A673 (cell line): ENCODE results near the gene TNFAIP2. TPM values are rescaled to one million over a fixed set of nuclear protein-coding genes. Genes with fewer than 3 reads are reported as not detected.

Source experiments
- BruUV-seq: library from RNA; stranded (reverse); fragments of 400-500 nt; replicated peaks from 2 replicates; lab custom pipeline; 2021; lab: Mats Ljungman, UMichigan
- CTCF ChIA-PET: fragments of 300-600 bp; sonication (Branson Sonifier 250); formaldehyde crosslinking; loops from one replicate; lab custom pipeline; 2022; ENCODE audit warnings: antibody characterized with exemption; lab: Charles Lee
- POLR2A ChIA-PET: fragments of 300-600 bp; sonication (Branson Sonifier 250); formaldehyde crosslinking; loops from one replicate; lab custom pipeline; 2022; ENCODE audit warnings: antibody characterized with exemption; ENCODE audit not compliant: low non-redundant PET; lab: Charles Lee
- DNase-seq: peaks from one replicate; pipeline ENCODE4 v3.0.0-alpha.2; 2015; ENCODE audit warnings: low spot score
- H3K27ac ChIP-seq: fragments of 200-600 bp; sonication (generic); 2 replicates; pipeline ENCODE4 v1.5.1; 2016; ENCODE audit warnings: mixed run types, low read depth, mild to moderate bottlenecking, mixed read lengths, antibody characterized with exemption, low read length; ENCODE audit not compliant: poor library complexity, severe bottlenecking
- H3K27me3 ChIP-seq: fragments of 200-600 bp; sonication (generic); replicated peaks from 2 replicates; pipeline ENCODE4 v1.6.1; 2017; ENCODE audit warnings: mixed run types, low read depth, mild to moderate bottlenecking, mixed read lengths, antibody characterized with exemption, low read length; ENCODE audit not compliant: insufficient read depth, poor library complexity
- H3K36me3 ChIP-seq: fragments of 200-600 bp; sonication (generic); 2 replicates; pipeline ENCODE4 v1.6.1; 2016; ENCODE audit warnings: mixed run types, mild to moderate bottlenecking, mixed read lengths, antibody characterized with exemption, low read length; ENCODE audit not compliant: insufficient read depth, poor library complexity, severe bottlenecking
- H3K4me1 ChIP-seq: fragments of 200-600 bp; sonication (generic); 2 replicates; pipeline ENCODE4 v1.6.1; 2017; ENCODE audit warnings: mixed run types, mild to moderate bottlenecking, mixed read lengths, antibody characterized with exemption, low read length; ENCODE audit not compliant: insufficient read depth, poor library complexity, severe bottlenecking
- H3K4me3 ChIP-seq: fragments of 200-600 bp; sonication (generic); 2 replicates; pipeline ENCODE4 v1.5.1; 2016; ENCODE audit warnings: low read depth, mixed run types, mild to moderate bottlenecking, mixed read lengths, low read length; ENCODE audit not compliant: poor library complexity, severe bottlenecking
- H3K9me3 ChIP-seq: fragments of 200-600 bp; sonication (generic); 2 replicates; pipeline ENCODE4 v1.6.1; 2016; ENCODE audit warnings: mixed run types, low read depth, mild to moderate bottlenecking, mixed read lengths, antibody characterized with exemption, low read length; ENCODE audit not compliant: poor library complexity, severe bottlenecking
- EZH2 ChIP-seq: fragments of 200-600 bp; sonication (generic); IDR thresholded peaks from 2 replicates; pipeline ENCODE4 v1.6.1; 2017; ENCODE audit warnings: borderline replicate concordance, low read depth, mild to moderate bottlenecking, mixed read lengths, antibody characterized with exemption, low read length; ENCODE audit not compliant: poor library complexity, severe bottlenecking
- intact Hi-C: fragments of 100-400 bp; cut with micrococcal nuclease; formaldehyde crosslinking; loops from one replicate; pipeline ENCODE4 v1.10.0; 2022; ENCODE audit not compliant: unreplicated experiment
- total RNA-seq: library from RNA; stranded (reverse); gene quantifications from 2 replicates; pipeline ENCODE4 v1.2.3, GENCODE V29; 2021
- TF ChIP-seq, protein P1 (sequence below): fragments of 300-800, 200-600 bp; sonication (generic); conservative IDR thresholded peaks from 2 replicates; pipeline ENCODE4 v1.5.1; 2017; ENCODE audit warnings: low read depth, mild to moderate bottlenecking, antibody characterized with exemption, low read length, moderate library complexity, mixed read lengths

The TNFAIP2 gene
- total RNA-seq, 1 experiment from 2014 or later, result 5.5 TPM

DNA sequence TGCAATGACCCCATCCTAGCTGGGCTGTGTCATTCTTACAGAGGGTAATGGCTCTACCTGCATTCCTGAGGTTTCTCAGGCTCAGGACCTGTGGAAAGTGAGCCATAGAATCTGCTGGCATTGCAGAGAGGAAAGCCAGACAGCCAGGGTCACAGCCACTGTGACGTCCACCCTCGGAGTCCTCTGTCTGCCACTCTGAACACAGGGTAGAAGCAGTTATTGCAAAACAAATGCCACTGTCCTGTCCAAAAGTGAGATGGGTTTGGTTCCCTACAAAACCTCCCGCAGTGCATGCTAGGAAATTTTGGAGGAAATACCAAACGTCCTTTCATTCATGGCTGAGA lies 37.8 kb downstream of the TNFAIP2 start:
- ChIA-PET POLR2A (interaction anchor here (0.6 kb wide), 1 partner anchor 14 kb away, joined by 3 read pairs; no protein-coding TSS in a partner anchor), CTCF (interaction anchor here (0.5 to 0.7 kb wide), 2 partner anchors 34 to 169 kb away, joined by 3 to 4 read pairs; no protein-coding TSS in a partner anchor)
- no peak for TF ChIP-seq EZH2
- TF ChIP-seq, protein P1, sequence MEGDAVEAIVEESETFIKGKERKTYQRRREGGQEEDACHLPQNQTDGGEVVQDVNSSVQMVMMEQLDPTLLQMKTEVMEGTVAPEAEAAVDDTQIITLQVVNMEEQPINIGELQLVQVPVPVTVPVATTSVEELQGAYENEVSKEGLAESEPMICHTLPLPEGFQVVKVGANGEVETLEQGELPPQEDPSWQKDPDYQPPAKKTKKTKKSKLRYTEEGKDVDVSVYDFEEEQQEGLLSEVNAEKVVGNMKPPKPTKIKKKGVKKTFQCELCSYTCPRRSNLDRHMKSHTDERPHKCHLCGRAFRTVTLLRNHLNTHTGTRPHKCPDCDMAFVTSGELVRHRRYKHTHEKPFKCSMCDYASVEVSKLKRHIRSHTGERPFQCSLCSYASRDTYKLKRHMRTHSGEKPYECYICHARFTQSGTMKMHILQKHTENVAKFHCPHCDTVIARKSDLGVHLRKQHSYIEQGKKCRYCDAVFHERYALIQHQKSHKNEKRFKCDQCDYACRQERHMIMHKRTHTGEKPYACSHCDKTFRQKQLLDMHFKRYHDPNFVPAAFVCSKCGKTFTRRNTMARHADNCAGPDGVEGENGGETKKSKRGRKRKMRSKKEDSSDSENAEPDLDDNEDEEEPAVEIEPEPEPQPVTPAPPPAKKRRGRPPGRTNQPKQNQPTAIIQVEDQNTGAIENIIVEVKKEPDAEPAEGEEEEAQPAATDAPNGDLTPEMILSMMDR, result no peak
- no peaks in the 10 kb centered on the region for H3K36me3 ChIP-seq
- H3K27me3 ChIP-seq, result no peaks in the 10 kb centered on the region
- intact Hi-C loops, result no loop called here
- DNase-seq, result no peak
- no peak overlapping the region for H3K27ac ChIP-seq
- H3K9me3 ChIP-seq, result no peaks in the 10 kb centered on the region
- no peaks in the 10 kb centered on the region for H3K4me1 ChIP-seq
- no peak overlapping the region for H3K4me3 ChIP-seq
- no TSS peak for BruUV-seq

DNA sequence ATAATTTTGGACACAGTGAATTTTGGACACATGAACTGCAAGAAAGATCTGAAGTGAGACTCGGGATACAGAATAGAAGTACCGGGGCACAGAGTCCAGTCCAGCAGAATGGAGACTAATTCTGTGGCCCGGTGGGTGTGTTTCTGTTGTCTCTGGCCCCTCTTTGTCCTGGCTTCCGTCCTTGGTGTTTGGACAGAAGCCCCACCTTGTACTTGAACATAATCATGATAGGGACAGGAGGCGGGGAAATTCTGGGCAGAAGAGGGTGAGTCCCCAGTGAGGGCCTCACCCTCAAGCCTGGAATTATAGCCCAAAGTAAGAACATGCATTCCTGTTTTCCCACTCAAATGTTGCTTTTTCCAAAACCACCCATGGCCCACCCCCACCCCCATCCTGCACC lies 39.9 kb downstream of the TNFAIP2 start:
- Histone ChIP-seq H3K4me3 (no peak overlapping the region), H3K27me3 (no peaks in the 10 kb centered on the region), H3K4me1 (no peaks in the 10 kb centered on the region), H3K9me3 (no peaks in the 10 kb centered on the region), H3K27ac (no peak overlapping the region), H3K36me3 (no peaks in the 10 kb centered on the region)
- TF ChIP-seq EZH2, result no peak
- TF ChIP-seq, protein P1, result no peak
- DNase-seq, result no peak
- ChIA-PET CTCF (no interaction called here), POLR2A (no interaction called here)
- no TSS peak for BruUV-seq
- intact Hi-C loops, result no loop called here

DNA sequence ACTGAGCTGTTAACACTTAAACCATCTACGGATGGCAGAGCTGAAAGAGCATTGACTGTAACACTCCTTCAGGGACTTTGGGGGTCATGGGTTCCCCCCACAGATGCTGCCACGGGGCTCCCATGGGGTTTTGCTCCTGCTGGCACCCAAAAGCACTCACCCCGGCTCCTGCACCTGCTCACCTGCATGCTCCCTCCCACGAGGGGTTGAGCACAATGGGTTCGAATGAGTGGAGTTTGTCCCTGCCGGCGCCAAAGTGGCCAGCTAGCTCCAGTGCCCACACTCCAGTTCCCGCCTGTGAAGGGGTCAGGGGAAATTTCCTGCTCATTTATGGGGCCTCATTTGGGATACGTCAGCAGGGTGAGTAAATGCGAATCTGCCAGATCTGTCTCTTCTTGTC lies 40.7 kb downstream of the TNFAIP2 start:
- BruUV-seq, result no TSS peak
- Histone ChIP-seq H3K9me3 (no peaks in the 10 kb centered on the region), H3K4me3 (no peak overlapping the region), H3K36me3 (no peaks in the 10 kb centered on the region), H3K4me1 (no peaks in the 10 kb centered on the region), H3K27ac (no peak overlapping the region), H3K27me3 (no peaks in the 10 kb centered on the region)
- intact Hi-C loops, result no loop called here
- POLR2A ChIA-PET, result no interaction called here
- CTCF ChIA-PET, result no interaction called here
- no peak for TF ChIP-seq EZH2
- TF ChIP-seq, protein P1, result no peak
- DNase-seq, result no peak
